GM19193 (cell line): ENCODE data around the gene FBXO4.

Experiments
- POLR2A ChIP-seq: IDR thresholded peaks from 4 replicates; pipeline ENCODE4 v1.6.1; 2011; ENCODE audit not compliant: insufficient read depth, insufficient read length; ENCODE audit errors: extremely low read depth

FBXO4 gene

DNA sequence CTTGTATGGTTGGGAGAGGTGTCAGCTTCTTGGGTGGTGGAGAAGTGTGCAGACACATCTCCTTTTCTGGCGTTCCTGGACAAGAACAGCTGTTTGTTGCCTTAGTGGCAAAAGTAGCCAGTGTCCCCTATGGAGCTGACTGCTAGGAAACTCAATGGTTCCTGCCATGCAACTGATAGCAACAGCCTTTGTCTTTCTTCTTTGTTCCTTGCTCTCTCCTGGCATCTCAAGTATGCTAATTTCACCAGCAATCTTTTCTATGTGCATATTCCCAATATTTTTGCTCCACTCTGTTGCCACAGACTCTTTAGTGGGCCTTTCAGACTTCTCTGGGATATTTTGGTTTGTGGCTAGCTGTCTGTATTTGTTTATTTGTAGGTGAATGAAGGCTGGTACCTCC is 36.7 kb downstream of the FBXO4 start:
- TF ChIP-seq POLR2A, result no peak

DNA sequence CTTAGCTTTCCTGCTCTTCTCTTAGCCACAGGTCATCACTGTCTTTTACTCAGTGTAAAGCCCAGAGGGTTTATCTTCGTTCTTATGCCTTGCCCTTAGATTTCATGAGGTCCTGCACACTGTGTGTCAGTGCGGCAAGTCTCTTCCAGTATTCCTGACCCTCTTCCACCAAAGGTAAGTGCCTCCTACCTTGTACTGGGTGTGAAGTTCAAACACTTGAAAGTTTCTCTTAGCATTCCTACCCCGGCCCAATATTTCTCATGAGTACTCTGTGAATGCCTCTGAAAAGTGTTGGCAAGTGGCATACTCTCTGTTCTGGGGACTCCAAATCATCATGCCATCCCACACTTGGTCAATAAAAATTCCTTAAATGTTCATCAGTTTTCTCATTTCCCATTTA is 37.4 kb downstream of the FBXO4 start:
- TF ChIP-seq POLR2A, result no peak

DNA sequence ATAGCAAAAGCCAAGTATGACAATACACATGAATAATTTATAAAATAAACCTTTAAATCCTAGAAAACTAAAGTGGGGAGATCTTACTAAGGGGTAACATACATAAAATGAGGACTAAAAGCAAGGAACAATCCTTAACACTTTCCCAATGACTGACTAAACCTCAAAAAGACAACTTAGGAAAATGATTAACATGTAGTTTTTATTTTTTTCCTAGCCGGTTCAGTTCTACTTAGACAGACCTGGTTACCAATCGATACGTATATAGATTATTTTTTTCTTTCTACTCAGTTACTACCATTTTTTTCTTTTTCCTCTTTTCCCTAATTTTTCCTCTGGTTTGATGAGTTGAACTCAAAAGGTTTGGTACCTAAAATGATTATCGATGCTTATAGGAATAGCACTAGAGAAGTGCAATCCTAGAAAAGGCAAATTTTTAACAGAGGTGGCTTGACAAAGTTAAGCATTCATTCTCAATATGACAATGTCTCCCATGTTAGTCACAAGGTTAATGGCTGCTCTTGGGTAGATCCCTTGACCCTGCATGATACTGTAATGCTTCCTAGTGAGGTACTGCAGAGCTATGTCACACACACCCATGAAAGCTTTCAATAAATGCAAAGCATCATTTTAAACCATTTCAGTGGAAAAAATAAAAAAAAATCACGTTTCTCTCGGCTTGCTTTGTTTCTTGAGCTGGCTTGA is 41.5 kb downstream of the FBXO4 start:
- no peak for TF ChIP-seq POLR2A

DNA sequence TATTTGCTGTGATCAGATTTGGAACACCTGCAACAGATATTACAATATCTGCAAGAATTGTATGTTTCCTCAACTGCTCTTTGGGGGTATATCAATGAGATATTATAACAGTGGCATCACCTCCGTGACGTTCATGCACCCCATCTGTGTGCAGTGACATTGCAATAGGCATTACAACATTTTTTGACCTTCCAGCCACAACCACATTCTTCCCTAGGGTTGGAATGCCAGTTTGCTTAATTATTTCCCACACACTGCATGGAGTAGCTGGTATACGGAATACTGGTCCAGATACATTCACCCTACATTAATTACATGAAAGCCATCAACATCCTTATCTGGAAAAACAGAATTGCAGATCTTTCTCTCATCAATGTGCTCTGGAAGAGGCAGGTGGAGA is 42.3 kb downstream of the FBXO4 start:
- TF ChIP-seq POLR2A, result no peak

DNA sequence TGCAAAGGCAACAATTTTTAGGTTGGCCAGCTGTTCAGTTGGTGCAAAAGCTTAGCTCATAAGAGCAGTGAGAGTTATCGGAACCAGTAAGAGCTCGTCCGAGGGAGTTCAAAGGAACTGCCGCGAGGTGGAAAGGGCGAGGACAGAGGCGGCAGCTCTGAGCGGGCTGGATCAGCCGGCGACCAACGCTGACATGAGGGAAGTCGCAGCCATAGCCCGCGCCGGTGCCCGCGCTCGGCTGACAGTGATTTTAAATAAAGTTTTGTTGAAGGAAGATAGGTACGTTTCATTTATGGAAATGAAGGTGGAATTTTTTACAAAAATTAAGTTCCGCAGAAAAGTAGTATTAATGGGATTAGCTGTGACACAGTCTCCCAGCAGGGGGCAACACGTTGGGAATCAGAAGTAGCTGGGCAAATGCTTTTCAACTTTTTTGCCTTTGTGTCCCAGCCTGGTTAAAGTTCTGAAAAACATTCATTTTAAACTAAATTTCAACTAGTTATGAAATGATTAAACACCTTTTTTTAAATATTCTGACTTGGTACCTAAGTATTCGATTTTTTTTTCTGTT is 43.2 kb downstream of the FBXO4 start:
- TF ChIP-seq POLR2A, result no peak

DNA sequence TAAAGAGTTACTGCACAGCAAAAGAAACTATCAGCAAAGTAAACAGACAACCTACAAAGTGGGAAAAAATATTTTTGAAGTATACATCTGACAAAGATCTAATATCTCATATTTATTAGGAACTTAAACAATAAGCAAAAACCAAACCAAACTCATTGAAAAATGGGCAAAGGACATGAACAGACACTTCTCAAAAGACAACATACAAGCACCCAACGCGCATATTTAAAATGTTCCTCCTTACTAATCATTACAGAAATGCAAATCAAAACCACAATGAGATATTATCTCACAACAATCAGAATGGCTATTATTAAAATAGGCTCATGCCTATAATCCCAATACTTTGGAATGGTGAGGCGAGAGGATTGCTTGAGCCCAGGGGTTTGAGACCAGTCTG is 48.0 kb downstream of the FBXO4 start:
- TF ChIP-seq POLR2A, result no peak

DNA sequence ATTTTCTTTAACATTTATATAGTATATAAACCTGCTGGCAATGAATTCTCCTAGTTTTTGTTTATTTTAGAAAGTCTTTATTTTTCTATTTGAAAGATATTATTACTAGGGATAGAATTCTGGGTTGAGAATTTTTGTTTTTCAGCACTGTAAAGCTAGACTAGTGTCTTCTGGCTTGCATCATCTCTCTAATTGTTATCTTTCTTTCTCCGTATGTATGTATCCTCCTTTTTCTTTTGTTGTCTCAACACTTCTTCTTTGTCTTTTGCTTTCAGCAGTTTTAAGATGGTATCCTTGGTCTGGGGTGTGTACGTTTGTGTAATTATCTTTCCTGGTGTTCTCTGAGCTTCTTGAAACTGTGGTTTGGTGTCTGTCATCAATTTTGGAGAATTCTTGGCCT is 48.8 kb downstream of the FBXO4 start:
- TF ChIP-seq POLR2A, result no peak

DNA sequence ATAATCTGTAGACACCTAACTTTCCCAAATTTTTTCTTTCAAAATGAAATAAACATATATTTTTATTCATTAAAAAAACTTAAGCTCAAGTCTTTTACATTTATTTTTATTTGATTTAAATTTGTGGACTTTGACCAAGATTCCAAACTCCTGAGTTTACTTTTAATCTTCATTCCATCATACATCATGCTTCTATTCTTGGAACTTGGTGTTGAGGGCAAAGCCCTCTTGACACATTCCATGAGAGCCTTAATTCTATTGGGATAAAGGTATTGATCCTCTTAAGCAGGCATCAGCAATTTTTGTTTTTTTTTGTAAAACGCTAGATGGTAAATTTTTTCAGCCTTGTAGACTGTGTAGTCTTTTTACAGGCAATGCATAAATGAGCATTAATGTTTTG is 53.6 kb downstream of the FBXO4 start:
- no peak for TF ChIP-seq POLR2A

DNA sequence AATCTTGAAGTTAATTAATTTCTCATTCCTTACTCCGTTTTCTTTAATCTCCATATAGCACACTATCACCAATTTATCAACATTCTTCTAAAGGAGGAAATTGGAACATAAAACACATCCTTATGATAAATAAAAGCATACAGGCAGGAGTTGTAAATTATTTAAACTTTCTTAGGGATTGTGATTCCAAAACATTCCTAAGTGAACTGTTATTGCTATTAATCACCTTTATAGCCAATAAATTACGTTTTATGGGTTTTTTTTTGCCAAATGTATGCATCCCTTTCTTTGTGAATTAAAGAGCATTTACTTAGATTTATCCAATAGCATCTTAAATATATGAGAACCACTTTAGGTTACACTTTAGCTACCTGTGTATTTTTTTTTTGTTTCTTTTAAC is 55.3 kb downstream of the FBXO4 start:
- TF ChIP-seq POLR2A, result no peak

DNA sequence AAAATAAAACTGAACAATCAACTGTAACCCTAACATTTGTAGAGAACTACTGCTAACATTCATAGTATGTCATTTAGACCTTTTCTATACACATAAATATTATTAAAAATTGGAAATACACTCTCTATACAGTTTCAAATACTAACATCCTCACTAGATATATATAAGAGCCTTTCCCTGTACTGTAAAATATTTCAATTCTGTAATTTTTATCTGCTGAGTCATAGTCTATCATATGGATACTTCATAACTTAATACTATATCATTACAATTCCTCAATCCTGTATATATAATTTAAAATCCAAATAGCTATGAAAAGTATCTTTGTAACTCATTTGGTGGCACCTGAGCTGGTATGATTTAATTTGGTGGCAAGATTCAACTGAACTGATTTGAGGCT is 55.8 kb downstream of the FBXO4 start:
- no peak for TF ChIP-seq POLR2A

DNA sequence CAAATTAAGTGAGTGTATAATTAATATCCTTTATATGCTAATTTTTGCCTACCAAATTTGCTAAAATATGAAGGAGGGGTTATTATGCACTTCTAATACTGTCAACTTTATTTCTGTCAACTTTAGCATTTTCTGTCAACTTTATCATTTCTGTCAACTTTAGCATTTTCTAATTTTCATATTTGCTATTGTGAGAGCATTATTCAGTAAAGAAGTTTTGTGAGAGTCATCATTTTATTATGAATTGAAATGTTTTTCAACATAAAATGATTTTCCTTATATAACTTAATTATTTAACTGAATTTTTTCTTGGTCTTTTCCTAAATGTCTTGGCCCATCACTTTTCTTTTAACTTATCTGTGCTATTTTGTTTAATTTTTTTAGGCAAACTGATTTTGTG is 58.2 kb downstream of the FBXO4 start:
- no peak for TF ChIP-seq POLR2A

DNA sequence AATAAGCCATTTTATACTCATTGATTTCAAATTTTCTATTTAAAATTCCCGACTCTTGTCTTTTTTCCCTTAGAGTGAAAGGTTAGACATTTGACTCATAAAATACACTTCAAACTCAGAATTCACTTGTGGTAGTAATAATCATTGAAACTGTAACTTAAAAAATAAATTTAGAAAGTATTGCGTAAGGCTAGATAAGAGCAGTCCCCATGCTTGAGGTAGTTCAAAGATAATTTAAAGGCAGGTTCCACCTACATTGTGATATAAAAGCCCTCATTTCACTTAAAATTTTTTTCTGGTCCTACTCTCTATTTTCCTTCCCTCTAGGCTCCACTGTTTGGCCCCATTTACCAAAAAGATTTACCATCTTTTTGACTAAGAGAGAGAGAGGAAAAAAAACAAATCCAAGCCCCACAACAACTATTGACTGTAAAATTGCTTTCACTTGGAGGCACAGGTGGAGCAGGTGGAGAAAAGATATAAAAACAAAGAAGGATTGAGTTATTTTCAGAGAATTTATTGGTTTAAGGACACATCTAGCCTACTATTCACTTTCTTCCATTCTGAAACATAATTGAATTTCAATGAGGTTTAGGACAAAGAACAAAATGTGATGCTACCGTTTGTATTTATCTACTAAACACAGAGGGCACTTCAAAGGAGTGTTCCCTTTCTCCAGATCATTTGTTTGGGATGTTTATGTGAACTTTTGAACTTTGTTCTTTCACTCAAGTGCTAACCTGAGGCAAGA is 61.0 kb downstream of the FBXO4 start:
- TF ChIP-seq POLR2A, result no peak
